Mucosa of rectum (tissue), 2 donors: ENCODE data around the gene ZMYM2.

Experiments
- H3K27ac ChIP-seq, 2 donors: one replicate each; pipeline ENCODE4 v1.7.0; 2013; ENCODE audit warnings: inconsistent platforms in 2 of 2, low read depth in 2 of 2, low read length in 2 of 2
- H3K27me3 ChIP-seq, 2 donors: one replicate each; pipeline ENCODE4 v1.7.0; 2013; ENCODE audit warnings: low read length in 2 of 2; ENCODE audit not compliant: control insufficient read depth in 2 of 2, insufficient read depth in 2 of 2
- H3K36me3 ChIP-seq, 2 donors: one replicate each; pipeline ENCODE4 v1.7.0; 2013; ENCODE audit warnings: low read length in 2 of 2; ENCODE audit not compliant: control insufficient read depth in 2 of 2, insufficient read depth in 2 of 2
- H3K4me1 ChIP-seq, 2 donors: one replicate each; pipeline ENCODE4 v1.7.0; 2013; ENCODE audit warnings: low read length in 2 of 2, mild to moderate bottlenecking in 1 of 2; ENCODE audit not compliant: control insufficient read depth in 2 of 2, insufficient read depth in 2 of 2
- H3K4me3 ChIP-seq, 2 donors: one replicate each; pipeline ENCODE4 v1.7.0; 2013; ENCODE audit warnings: low read length in 2 of 2
- H3K9ac ChIP-seq, 2 donors: one replicate each; pipeline ENCODE4 v1.7.0; 2013; ENCODE audit warnings: low read length in 2 of 2, low read depth in 1 of 2, mild to moderate bottlenecking in 1 of 2
- H3K9me3 ChIP-seq, 2 donors: one replicate each; pipeline ENCODE4 v1.7.0; 2013; ENCODE audit warnings: low read length in 2 of 2; ENCODE audit not compliant: control insufficient read depth in 2 of 2
- donor health status: healthy.
- donor health status: Normal muscosa, but diverticular disease.

The ZMYM2 gene

GRCh38 chr13:20118268-20119140, 160.0 kb downstream of the ZMYM2 start:
- H3K9ac ChIP-seq = peak overlapping the region; percentile 72 to 81
- H3K4me1 ChIP-seq = peaks cover 16 to 19% of the 10 kb centered on the region in 2 donors
- H3K9me3 ChIP-seq = no peaks in the 10 kb centered on the region
- H3K27ac ChIP-seq = peak overlapping the region; percentile 87 to 89
- no peaks in the 10 kb centered on the region for H3K36me3 ChIP-seq
- no peaks in the 10 kb centered on the region for H3K27me3 ChIP-seq
- peak overlapping the region; percentile 76 to 82 for H3K4me3 ChIP-seq

GRCh38 chr13:20119960-20120359, 161.4 kb downstream of the ZMYM2 start:
- Histone ChIP-seq H3K27ac (peak overlapping the region; percentile 87 to 89), H3K9ac (peak overlapping the region; percentile 38 to 73), H3K4me1 (peaks cover 16 to 19% of the 10 kb centered on the region in 2 donors), H3K9me3 (no peaks in the 10 kb centered on the region), H3K4me3 (peak overlapping the region; percentile 59 to 60), H3K36me3 (no peaks in the 10 kb centered on the region), H3K27me3 (no peaks in the 10 kb centered on the region)

GRCh38 chr13:20121159-20121525, 162.6 kb downstream of the ZMYM2 start:
- peak overlapping the region; percentile 55 to 60 for H3K4me3 ChIP-seq
- H3K36me3 ChIP-seq = no peaks in the 10 kb centered on the region
- H3K9me3 ChIP-seq = no peaks in the 10 kb centered on the region
- no peaks in the 10 kb centered on the region for H3K27me3 ChIP-seq
- H3K9ac ChIP-seq = peak overlapping the region; percentile 14 to 55
- peaks cover 21 to 23% of the 10 kb centered on the region in 2 donors for H3K4me1 ChIP-seq
- peak overlapping the region; percentile 62 to 82 for H3K27ac ChIP-seq

- Histone ChIP-seq H3K27me3 (no peaks in the 10 kb centered on the region), H3K4me3 (no peak overlapping the region), H3K36me3 (no peaks in the 10 kb centered on the region), H3K9ac (no peak overlapping the region), H3K9me3 (no peaks in the 10 kb centered on the region), H3K27ac (no peak overlapping the region), H3K4me1 (peaks cover 23 to 26% of the 10 kb centered on the region in 2 donors)
These were observed 165.8 kb downstream of the ZMYM2 start for GRCh38 chr13:20124303-20124702.

GRCh38 chr13:20125129-20125782, 166.7 kb downstream of the ZMYM2 start:
- H3K4me1 ChIP-seq = peaks cover 15 to 18% of the 10 kb centered on the region in 2 donors
- H3K27ac ChIP-seq = no peak overlapping the region
- no peaks in the 10 kb centered on the region for H3K27me3 ChIP-seq
- no peaks in the 10 kb centered on the region for H3K9me3 ChIP-seq
- no peaks in the 10 kb centered on the region for H3K36me3 ChIP-seq
- no peak overlapping the region for H3K9ac ChIP-seq
- H3K4me3 ChIP-seq = no peak overlapping the region

GRCh38 chr13:20125783-20126165, 167.2 kb downstream of the ZMYM2 start:
- H3K27me3 ChIP-seq = no peaks in the 10 kb centered on the region
- H3K4me1 ChIP-seq = peaks cover 15 to 18% of the 10 kb centered on the region in 2 donors
- H3K9me3 ChIP-seq = no peaks in the 10 kb centered on the region
- no peak overlapping the region for H3K9ac ChIP-seq
- H3K4me3 ChIP-seq = no peak overlapping the region
- no peak overlapping the region for H3K27ac ChIP-seq
- H3K36me3 ChIP-seq = no peaks in the 10 kb centered on the region

GRCh38 chr13:20126541-20127261, 168.2 kb downstream of the ZMYM2 start:
- Histone ChIP-seq H3K9ac (no peak overlapping the region), H3K27me3 (no peaks in the 10 kb centered on the region), H3K4me3 (no peak overlapping the region), H3K27ac (no peak overlapping the region), H3K9me3 (no peaks in the 10 kb centered on the region), H3K4me1 (peaks cover 11% of the 10 kb centered on the region in 2 donors), H3K36me3 (no peaks in the 10 kb centered on the region)

- peak overlapping the region; percentile 77 to 81 for H3K27ac ChIP-seq
- H3K9ac ChIP-seq = peak overlapping the region; percentile 74 to 86
- no peaks in the 10 kb centered on the region for H3K27me3 ChIP-seq
These were observed 168.7 kb downstream of the ZMYM2 start for GRCh38 chr13:20127262-20127561.

GRCh38 chr13:20127562-20128458, 169.3 kb downstream of the ZMYM2 start:
- H3K27me3 ChIP-seq = no peaks in the 10 kb centered on the region
- peak overlapping the region; percentile 77 to 81 for H3K27ac ChIP-seq
- H3K36me3 ChIP-seq = no peaks in the 10 kb centered on the region
- H3K4me1 ChIP-seq = peaks cover 10 to 11% of the 10 kb centered on the region in 2 donors
- no peaks in the 10 kb centered on the region for H3K9me3 ChIP-seq
- H3K4me3 ChIP-seq = peak overlapping the region; percentile 74 to 83
- H3K9ac ChIP-seq = peak overlapping the region; percentile 74 to 86

More at GRCh38 chr13:20127262-20127561, 168.7 kb downstream of the ZMYM2 start:
- peaks cover 10 to 11% of the 10 kb centered on the region in 2 donors for H3K4me1 ChIP-seq
- H3K4me3 ChIP-seq = peak overlapping the region; percentile 74 to 83
- no peaks in the 10 kb centered on the region for H3K36me3 ChIP-seq
- H3K9me3 ChIP-seq = no peaks in the 10 kb centered on the region
